K562 treated with DMSO at 1 percent for 12 hours (cell line): ENCODE measurements around the gene TRPM2. TPM values are rescaled to one million over a fixed set of nuclear protein-coding genes. Genes with fewer than 3 reads are reported as not detected.

Experiments
- total RNA-seq: library from RNA; unstranded; fragments of 300-600 nt; gene quantifications from 2 replicates; pipeline ENCODE4 v1.2.3, GENCODE V29; 2022; ENCODE audit not compliant: insufficient read depth

Gene TRPM2
- total RNA-seq = 3.7 and 5.5 TPM in 2 replicates

DNA sequence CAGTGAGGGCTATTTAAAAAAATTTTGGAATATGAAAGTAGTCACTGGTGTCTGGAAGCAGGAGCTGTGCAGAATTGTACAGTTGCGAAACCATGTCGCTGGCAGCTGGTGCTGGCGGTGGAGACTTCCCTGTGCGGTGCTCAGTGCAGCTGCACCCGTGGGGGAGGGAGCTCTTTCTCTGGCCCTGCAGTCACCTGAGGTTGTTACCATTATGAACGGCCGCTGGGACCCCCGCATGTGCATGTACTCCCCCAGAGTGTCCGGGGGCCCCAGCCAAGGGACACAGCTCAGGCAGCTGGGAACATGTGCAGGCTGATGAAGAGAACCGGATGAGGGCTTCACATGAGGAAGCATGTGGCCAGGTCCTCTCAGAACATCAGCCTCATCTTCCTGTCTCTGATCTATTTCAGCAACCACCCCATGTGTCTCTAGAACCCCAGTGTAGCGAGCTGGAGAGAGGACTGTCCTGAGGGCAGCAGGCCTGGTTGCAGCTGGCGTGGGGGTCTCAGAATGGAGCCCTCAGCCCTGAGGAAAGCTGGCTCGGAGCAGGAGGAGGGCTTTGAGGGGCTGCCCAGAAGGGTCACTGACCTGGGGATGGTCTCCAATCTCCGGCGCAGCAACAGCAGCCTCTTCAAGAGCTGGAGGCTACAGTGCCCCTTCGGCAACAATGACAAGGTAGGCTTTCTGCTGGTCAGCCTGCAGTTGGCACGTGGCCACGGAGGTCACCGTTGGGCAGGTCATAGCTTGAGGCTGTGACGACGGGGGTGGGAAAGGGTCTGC lies at the start of gene TRPM2:
Gene TRPM2 (plus strand): TSS at position 431 of the 780 bp plus-strand sequence. CDS start 80 bp downstream, at position 511.

DNA sequence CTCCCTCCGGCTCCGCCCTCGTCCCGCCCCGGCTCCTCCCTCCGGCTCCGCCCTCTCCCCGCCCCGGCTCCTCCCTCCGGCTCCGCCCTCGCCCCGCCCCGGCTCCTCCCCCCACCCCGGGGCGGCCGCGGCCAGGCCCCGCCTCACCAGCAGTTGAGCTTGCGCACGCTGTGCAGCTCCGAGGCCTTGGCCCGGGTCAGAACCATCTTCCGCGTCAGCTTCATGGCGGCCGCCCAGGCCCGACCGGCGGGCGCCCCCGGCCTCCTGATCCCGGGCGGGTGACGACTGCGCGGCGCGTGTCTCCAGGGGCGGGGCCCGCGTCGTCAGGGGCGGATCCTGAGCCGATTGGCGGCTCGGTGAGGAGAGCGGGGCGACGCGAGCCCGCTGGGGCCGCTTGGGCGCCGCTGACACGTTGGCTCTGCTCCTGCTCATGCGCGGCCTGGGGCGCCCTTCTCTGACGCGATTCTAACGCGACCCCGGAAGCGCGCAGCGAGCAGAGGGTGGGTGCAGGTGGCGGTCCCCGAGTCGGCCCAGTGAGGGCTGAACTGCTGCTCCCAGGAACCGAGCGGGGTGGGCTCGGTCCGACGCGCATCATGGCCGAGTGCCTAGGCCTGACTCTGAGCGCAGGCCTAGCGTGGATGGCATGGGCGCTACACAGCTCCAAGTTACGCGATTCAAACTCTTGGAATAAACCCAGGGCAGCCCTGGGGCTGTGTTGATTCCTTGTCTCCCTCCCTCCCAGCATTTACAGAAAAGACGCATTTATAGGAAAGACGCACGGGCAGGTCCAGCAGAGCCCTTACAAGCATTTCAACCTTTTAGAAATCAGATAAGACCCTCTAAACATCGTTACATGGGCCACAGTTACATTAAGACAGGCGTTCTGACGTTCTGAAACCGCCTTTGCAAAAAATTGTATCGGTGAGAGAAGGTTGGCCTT lies 14.2 kb upstream of the TRPM2 start, which contains the start of gene CFAP410:
Gene CFAP410 (minus strand): TSS at position 420 of the 940 bp plus-strand sequence. CDS start 196 bp downstream, at position 224.

DNA sequence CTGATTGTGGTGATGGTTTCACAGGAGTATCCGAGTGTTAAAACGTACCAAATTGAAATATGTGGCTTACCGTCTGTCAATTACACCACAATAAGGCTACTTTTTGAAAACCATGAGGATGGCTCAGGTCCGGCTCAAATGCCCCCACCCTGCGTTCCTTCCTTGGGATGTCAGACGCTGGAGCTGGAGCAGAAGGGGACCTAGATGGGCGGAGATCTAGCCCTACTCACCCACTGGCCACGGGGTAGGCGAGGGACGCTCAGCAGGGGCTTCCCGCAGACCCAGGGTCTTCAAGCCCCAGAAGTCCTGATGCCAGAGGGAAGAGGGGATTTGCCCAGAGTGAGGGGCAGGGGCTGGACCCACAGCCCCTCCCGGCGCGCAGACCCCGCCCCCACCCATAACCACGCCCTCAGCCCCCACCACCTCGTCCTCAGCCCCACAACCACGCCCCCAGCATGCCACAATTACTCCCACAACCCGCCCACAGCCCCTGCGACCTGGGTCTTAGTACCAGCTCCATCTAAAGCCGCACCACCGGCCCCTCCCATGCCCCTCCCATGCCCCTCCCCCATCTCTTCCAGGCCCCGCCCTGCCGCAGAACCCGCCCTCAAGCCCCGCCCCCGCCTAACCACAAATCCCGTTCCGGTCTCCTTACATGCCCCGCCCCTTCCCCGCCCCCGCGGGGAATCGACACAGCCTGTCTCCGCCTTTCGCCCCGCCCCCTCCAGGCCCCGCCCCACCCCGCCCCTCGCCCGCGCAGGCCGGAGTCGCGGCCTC lies 101.5 kb downstream of the TRPM2 start, which contains the start of gene LRRC3:
Gene LRRC3 (plus strand): TSS at position 764 of the 777 bp plus-strand sequence. CDS start 1,135 bp downstream, outside the sequence.

Other genes starting within 250 kb of the TRPM2 start
- 11.3 and 18.7 TPM in 2 replicates for gene PWP2, start 246.2 kb upstream of the TRPM2 start, total RNA-seq
- 46.0 and 46.1 TPM in 2 replicates for gene GATD3, start 219.9 kb upstream of the TRPM2 start, total RNA-seq
- gene ICOSLG, start 112.7 kb upstream of the TRPM2 start, total RNA-seq = 2.7 and 7.6 TPM in 2 replicates
- not detected in 2 replicates for gene DNMT3L, start 91.7 kb upstream of the TRPM2 start, total RNA-seq
- not detected in 2 replicates for gene AIRE, start 67.7 kb upstream of the TRPM2 start, total RNA-seq
- gene PFKL, start 53.6 kb upstream of the TRPM2 start, total RNA-seq = 110 and 116 TPM in 2 replicates
- gene CFAP410, start 14.2 kb upstream of the TRPM2 start, total RNA-seq = 16.6 and 20.3 TPM in 2 replicates
- not detected in 2 replicates for gene LRRC3, start 101.9 kb downstream of the TRPM2 start, total RNA-seq
- gene KRTAP10-1, start 186.6 kb downstream of the TRPM2 start, total RNA-seq = not detected in 2 replicates
- not detected in 2 replicates for gene KRTAP10-2, start 197.9 kb downstream of the TRPM2 start, total RNA-seq
- not detected in 2 replicates for gene KRTAP10-3, start 205.2 kb downstream of the TRPM2 start, total RNA-seq
- not detected in 2 replicates for gene KRTAP10-4, start 220.1 kb downstream of the TRPM2 start, total RNA-seq
- gene KRTAP10-5, start 227.0 kb downstream of the TRPM2 start, total RNA-seq = not detected in 2 replicates
- not detected in 2 replicates for gene KRTAP10-6, start 238.9 kb downstream of the TRPM2 start, total RNA-seq
- gene KRTAP10-7, start 247.0 kb downstream of the TRPM2 start, total RNA-seq = not detected in 2 replicates